GM12864 (cell line): ENCODE data around the gene RNF26.

Experiments used
- DNase-seq: peaks from one replicate; pipeline ENCODE4 v3.0.0-alpha.2; 2011; ENCODE audit warnings: low read depth
- H3K4me3 ChIP-seq: 2 replicates; pipeline ENCODE4 v1.5.1; 2011; ENCODE audit warnings: mild to moderate bottlenecking, low read depth, low read length, control low read depth
- CTCF ChIP-seq: IDR thresholded peaks from 2 replicates; pipeline ENCODE4 v1.5.1; 2011; ENCODE audit warnings: low read depth, mild to moderate bottlenecking, moderate library complexity, low read length, control low read depth, inconsistent platforms; ENCODE audit errors: missing control alignments

Gene RNF26

GRCh38 chr11:119339589-119340334 lies 5.4 kb downstream of the RNF26 start:
- DNase-seq: no peak
- no peak overlapping the region for H3K4me3 ChIP-seq
- TF ChIP-seq CTCF: peak; percentile 71

DNA sequence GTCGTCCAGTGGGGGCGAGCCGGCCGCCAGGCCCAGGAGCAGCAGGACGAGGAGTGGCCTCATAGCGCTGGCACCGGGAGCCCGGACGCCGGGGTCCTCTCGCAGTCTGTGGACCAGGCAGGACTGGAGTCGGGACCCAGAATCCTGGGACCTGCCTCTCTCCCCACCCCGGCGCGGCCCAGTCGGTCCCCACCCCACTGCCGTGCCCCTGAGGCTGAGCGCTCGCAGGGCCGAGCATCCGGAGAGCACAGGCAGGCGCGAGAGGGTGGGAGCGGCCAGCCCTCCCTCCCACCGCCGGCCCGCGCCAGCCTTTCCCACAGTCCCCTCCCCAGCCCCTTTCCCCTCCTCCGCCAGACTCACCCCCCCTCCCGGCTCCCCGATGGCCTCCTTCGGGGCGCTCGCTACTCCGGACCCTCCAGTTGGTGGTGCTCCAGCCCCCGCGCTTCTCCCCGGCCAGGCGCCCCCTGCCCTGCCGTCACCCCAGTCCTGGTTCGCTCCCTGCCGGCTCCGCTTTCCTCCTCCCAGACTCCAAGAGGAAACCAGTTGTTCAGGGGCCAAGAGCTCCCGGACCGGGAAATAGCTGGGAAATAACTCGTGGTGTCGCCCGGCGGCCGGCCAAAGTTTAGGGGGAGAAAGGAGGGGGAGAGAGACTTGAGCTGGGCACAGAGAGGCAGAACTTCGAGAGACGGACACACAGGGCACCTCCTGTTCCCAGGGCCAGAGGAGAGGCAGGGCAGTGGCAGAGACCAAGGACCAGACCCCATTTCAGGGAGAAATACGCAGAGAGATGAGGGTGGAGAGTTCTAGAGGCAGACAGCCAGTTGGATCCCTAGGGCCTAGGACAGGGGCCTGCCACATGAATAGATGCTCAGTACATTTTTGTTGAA lies 6.3 kb downstream of the RNF26 start, which contains the start of gene C1QTNF5:
C1QTNF5 (minus strand) TSS at position 549 of the 887 bp plus-strand sequence; CDS start at position 63, 486 bp downstream.
- DNase-seq: no peak
- no peak within 1 kb of the TSS for H3K4me3 ChIP-seq
- no peak for TF ChIP-seq CTCF

DNA sequence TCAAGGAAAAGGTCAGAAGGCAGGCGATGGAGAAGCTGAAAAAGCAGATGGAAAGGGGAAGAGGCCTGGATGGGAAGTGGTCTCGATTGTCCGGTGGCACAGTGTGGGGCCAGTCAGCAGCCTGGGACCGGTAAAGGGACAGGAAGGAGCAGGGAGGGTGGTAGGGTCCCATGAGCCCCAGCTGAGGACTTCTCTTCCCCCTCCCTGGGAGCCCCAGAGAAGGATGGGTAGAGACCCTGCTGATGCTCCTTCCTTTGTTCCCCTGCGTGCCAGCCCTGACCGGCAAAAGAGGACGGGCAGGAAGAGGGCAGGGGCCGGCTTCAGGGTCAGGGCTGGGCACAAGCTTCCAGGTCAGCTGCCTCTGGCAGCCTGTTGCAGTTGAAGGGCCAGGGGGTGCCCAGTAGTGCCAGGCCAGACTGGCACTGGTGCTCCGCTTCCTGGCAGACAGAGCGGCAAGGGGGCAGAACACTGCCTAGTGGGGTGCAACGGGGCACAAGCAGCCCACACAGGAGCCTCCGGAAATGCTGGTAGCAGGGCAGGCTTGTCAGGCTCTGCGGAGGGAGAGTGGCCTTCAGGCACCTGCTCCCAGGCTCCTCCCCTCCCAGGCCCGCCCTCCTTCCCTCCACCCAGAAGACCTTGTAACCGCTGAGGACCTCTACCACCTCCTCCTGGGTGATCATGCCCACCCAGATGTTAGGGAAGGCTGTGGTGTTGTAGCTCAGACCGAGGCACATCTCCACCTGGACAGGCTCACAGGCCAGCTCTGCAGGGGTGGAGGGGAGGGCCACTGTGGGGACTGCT lies 7.1 kb downstream of the RNF26 start:
- no peak overlapping the region for H3K4me3 ChIP-seq
- TF ChIP-seq CTCF: no peak
- no peak for DNase-seq

GRCh38 chr11:119342023-119342300 lies 7.6 kb downstream of the RNF26 start:
- DNase-seq: no peak
- TF ChIP-seq CTCF: no peak
- no peak overlapping the region for H3K4me3 ChIP-seq

- no peak for TF ChIP-seq CTCF
- no peak overlapping the region for H3K4me3 ChIP-seq
- DNase-seq: no peak
These were observed 8.2 kb downstream of the RNF26 start for GRCh38 chr11:119342362-119343130.

- DNase-seq: no peak
- no peak for TF ChIP-seq CTCF
- no peak overlapping the region for H3K4me3 ChIP-seq
These were observed 9.4 kb downstream of the RNF26 start for GRCh38 chr11:119343726-119344125.
